Regular cardiac myocyte (primary cell): ENCODE measurements around the gene ZNF92. TPM values are rescaled to one million over a fixed set of nuclear protein-coding genes. Genes with fewer than 3 reads are reported as not detected.

ENCODE experiments used
- total RNA-seq: library from RNA; depleted of rRNA; stranded (reverse); fragments of >200 nt; gene quantifications from 2 replicates; pipeline ENCODE4 v1.2.3, GENCODE V29; 2014

Gene ZNF92
- 5.9 and 9.2 TPM in 2 replicates for total RNA-seq

GRCh38 chr7:65373608-65374351 lies at the start of gene ZNF92:
ZNF92 (plus strand) TSS chr7:65373855; CDS start chr7:65373998, 143 bp downstream.

